HepG2 (cell line): ENCODE data around the gene IL27RA. TPM values are rescaled to one million over a fixed set of nuclear protein-coding genes. Genes with fewer than 3 reads are reported as not detected.

Experiments used
- FOXP1 ChIP-seq, 2 experiments: fragments of 450-650 bp in 1 of 2; IDR thresholded peaks; 2 replicates each; pipeline ENCODE4 v1.6.1; 2017 to 2018; ENCODE audit warnings: antibody characterized with exemption in 1 of 2
- GMEB1 ChIP-seq: sonication (generic); formaldehyde crosslinking; IDR thresholded peaks from 2 replicates; pipeline ENCODE4 v1.5.1; 2020; ENCODE audit warnings: missing genetic modification reagents, mild to moderate bottlenecking, borderline replicate concordance
- HIVEP1 ChIP-seq: sonication (generic); formaldehyde crosslinking; IDR thresholded peaks from 2 replicates; pipeline ENCODE4 v1.4.0; 2020; ENCODE audit warnings: mild to moderate bottlenecking, missing genetic modification reagents
- HNF1A ChIP-seq, 2 experiments: sonication (generic) in 1 of 2; formaldehyde crosslinking in 1 of 2; IDR thresholded peaks; 2 replicates each; pipeline versions ENCODE4 v1.4.0 to v1.6.1; 2016 to 2020; ENCODE audit warnings: borderline replicate concordance in 1 of 2, low read depth in 1 of 2, mild to moderate bottlenecking in 1 of 2, missing genetic modification reagents in 1 of 2
- HNF1B ChIP-seq: sonication (generic); formaldehyde crosslinking; IDR thresholded peaks from 2 replicates; pipeline ENCODE4 v1.5.1; 2020; ENCODE audit warnings: mild to moderate bottlenecking, moderate library complexity, missing genetic modification reagents
- HOXA7 ChIP-seq: sonication (generic); formaldehyde crosslinking; IDR thresholded peaks from 2 replicates; pipeline ENCODE4 v1.8.1; 2022; ENCODE audit warnings: mild to moderate bottlenecking, missing genetic modification reagents, moderate library complexity
- ISX ChIP-seq: sonication (generic); formaldehyde crosslinking; conservative IDR thresholded peaks from 2 replicates; pipeline ENCODE4 v1.5.0; 2020; ENCODE audit warnings: missing genetic modification reagents
- KAT8 ChIP-seq: IDR thresholded peaks from 2 replicates; pipeline ENCODE4 v1.6.1; 2016; ENCODE audit warnings: missing genetic modification reagents, missing compliant biosample characterization
- KDM3A ChIP-seq: IDR thresholded peaks from 2 replicates; pipeline ENCODE4 v1.6.1; 2018; ENCODE audit warnings: low read depth, missing compliant biosample characterization
- PRMT3 ChIP-seq: sonication (generic); formaldehyde crosslinking; IDR thresholded peaks from 2 replicates; pipeline ENCODE4 v1.8.1; 2022; ENCODE audit warnings: low read depth, mild to moderate bottlenecking, moderate library complexity, missing genetic modification reagents, borderline replicate concordance
- TAF15 ChIP-seq: fragments of 200-400 bp; formaldehyde crosslinking; IDR thresholded peaks from one replicate; pipeline ENCODE4 v1.6.1; 2018; ENCODE audit warnings: mild to moderate bottlenecking, low read depth, low read length; ENCODE audit not compliant: poor library complexity, severe bottlenecking
- ZNF207 ChIP-seq: fragments of 450-650 bp; IDR thresholded peaks from 2 replicates; pipeline ENCODE4 v1.6.1; 2016; ENCODE audit warnings: antibody characterized with exemption, borderline replicate concordance
- ZNF430 ChIP-seq: sonication (generic); formaldehyde crosslinking; IDR thresholded peaks from 2 replicates; pipeline ENCODE4 v1.9.0; 2021; ENCODE audit warnings: mild to moderate bottlenecking, missing genetic modification reagents
- ZNF768 ChIP-seq: sonication (generic); formaldehyde crosslinking; IDR thresholded peaks from 2 replicates; pipeline ENCODE4 v1.4.0; 2020; ENCODE audit warnings: missing genetic modification reagents
- polyA plus RNA-seq, 8 experiments: library from polyadenylated mRNA; depleted of rRNA in 3 of 8; stranded (reverse) in 7 of 8; unstranded in 1 of 8; fragments of >200 nt; fragmentation: Illumina TruSeq in 4 of 8; extraction: Trizol in 4 of 8; gene quantifications; 2 replicates each; pipeline versions ENCODE4 v1.2.1 to v1.2.3, GENCODE V29; 2011 to 2016; ENCODE audit warnings: low read depth in 4 of 8, missing spikeins in 1 of 8, mixed read lengths in 1 of 8; ENCODE audit not compliant: insufficient read depth in 1 of 8
- total RNA-seq, 5 experiments: library from RNA; depleted of rRNA; stranded (reverse); fragments of >200 nt; fragmentation: Illumina TruSeq; extraction: Trizol; gene quantifications; 2 replicates each; pipeline ENCODE4 v1.2.3, GENCODE V29; 2016; ENCODE audit warnings: low read depth in 1 of 5
- TF ChIP-seq, protein P1 (sequence below): sonication (generic); formaldehyde crosslinking; IDR thresholded peaks from 2 replicates; pipeline ENCODE4 v1.8.0; 2022; ENCODE audit warnings: missing genetic modification reagents, mild to moderate bottlenecking, moderate library complexity, borderline replicate concordance
- TF ChIP-seq, protein P2 (sequence below): sonication (generic); formaldehyde crosslinking; IDR thresholded peaks from 2 replicates; pipeline ENCODE4 v1.4.0; 2020; ENCODE audit warnings: missing genetic modification reagents, borderline replicate concordance

IL27RA gene
- total and polyA plus RNA-seq, 2 of the 13 experiments (the other 11 are each of a cell fraction or from before 2014, with no cell fraction given): 3.5 to 8.1 TPM

GRCh38 chr19:14091813-14092462 lies 60.4 kb downstream of the IL27RA start (continued):
- no peak for TF ChIP-seq HNF1A (IDR thresholded peaks at IDR 0.05; ENCODE audit: low read depth)
- TF ChIP-seq HNF1A (CRISPR knock-in tag; IDR thresholded peaks at IDR 0.05; ENCODE audit: borderline replicate concordance): no peak
- TF ChIP-seq GMEB1: no peak
- no peak for TF ChIP-seq HIVEP1 (CRISPR knock-in tag)
- no peak for TF ChIP-seq FOXP1 (IDR thresholded peaks at IDR 0.05)
- TF ChIP-seq FOXP1 (CRISPR knock-in tag; IDR thresholded peaks at IDR 0.05): no peak
- TF ChIP-seq TAF15: no peak
- no peak for TF ChIP-seq HOXA7 (CRISPR knock-in tag)
- TF ChIP-seq ZNF430 (CRISPR knock-in tag): no peak
- no peak for TF ChIP-seq KDM3A (CRISPR knock-in tag)
- TF ChIP-seq, protein P1, sequence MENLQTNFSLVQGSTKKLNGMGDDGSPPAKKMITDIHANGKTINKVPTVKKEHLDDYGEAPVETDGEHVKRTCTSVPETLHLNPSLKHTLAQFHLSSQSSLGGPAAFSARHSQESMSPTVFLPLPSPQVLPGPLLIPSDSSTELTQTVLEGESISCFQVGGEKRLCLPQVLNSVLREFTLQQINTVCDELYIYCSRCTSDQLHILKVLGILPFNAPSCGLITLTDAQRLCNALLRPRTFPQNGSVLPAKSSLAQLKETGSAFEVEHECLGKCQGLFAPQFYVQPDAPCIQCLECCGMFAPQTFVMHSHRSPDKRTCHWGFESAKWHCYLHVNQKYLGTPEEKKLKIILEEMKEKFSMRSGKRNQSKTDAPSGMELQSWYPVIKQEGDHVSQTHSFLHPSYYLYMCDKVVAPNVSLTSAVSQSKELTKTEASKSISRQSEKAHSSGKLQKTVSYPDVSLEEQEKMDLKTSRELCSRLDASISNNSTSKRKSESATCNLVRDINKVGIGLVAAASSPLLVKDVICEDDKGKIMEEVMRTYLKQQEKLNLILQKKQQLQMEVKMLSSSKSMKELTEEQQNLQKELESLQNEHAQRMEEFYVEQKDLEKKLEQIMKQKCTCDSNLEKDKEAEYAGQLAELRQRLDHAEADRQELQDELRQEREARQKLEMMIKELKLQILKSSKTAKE: no peak
- no peak for TF ChIP-seq HNF1B (CRISPR knock-in tag)
- TF ChIP-seq, protein P2, sequence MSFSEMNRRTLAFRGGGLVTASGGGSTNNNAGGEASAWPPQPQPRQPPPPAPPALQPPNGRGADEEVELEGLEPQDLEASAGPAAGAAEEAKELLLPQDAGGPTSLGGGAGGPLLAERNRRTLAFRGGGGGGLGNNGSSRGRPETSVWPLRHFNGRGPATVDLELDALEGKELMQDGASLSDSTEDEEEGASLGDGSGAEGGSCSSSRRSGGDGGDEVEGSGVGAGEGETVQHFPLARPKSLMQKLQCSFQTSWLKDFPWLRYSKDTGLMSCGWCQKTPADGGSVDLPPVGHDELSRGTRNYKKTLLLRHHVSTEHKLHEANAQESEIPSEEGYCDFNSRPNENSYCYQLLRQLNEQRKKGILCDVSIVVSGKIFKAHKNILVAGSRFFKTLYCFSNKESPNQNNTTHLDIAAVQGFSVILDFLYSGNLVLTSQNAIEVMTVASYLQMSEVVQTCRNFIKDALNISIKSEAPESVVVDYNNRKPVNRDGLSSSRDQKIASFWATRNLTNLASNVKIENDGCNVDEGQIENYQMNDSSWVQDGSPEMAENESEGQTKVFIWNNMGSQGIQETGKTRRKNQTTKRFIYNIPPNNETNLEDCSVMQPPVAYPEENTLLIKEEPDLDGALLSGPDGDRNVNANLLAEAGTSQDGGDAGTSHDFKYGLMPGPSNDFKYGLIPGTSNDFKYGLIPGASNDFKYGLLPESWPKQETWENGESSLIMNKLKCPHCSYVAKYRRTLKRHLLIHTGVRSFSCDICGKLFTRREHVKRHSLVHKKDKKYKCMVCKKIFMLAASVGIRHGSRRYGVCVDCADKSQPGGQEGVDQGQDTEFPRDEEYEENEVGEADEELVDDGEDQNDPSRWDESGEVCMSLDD: no peak
- TF ChIP-seq ISX (CRISPR knock-in tag): no peak
- TF ChIP-seq ZNF768 (CRISPR knock-in tag): no peak
- TF ChIP-seq ZNF207: no peak
- TF ChIP-seq PRMT3 (CRISPR knock-in tag): no peak
- TF ChIP-seq KAT8: no peak
